Activated T-helper 2 cell treated with anti-CD3 and anti-CD28 coated beads, Interferon-gamma antibody, Interleukin-2, Interleukin-4, amounts not matched to agents 10 μg/mL and 5 μg/mL and 100 μg/mL, durations not matched to agents 14 hours and 24 hours and 36 hours (primary cell): ENCODE measurements around the gene DPP7. TPM values are rescaled to one million over a fixed set of nuclear protein-coding genes. Genes with fewer than 3 reads are reported as not detected.
"Not testable (repeated sequence)": the region's sequence is repeated elsewhere in the genome, so short reads cannot be mapped to it uniquely, and the experiment has no call there.

Experiments
- DNase-seq: peaks from one replicate; pipeline ENCODE4 v3.0.0; 2021; ENCODE audit warnings: low spot score
- H3K27ac Mint-ChIP-seq: one replicate; pipeline ENCODE4 v1.8.0; 2021; ENCODE audit warnings: mixed read lengths
- H3K27me3 Mint-ChIP-seq: one replicate; pipeline ENCODE4 v1.8.0; 2021; ENCODE audit warnings: low read depth, mixed read lengths
- H3K36me3 Mint-ChIP-seq: one replicate; pipeline ENCODE4 v1.8.0; 2021; ENCODE audit warnings: low read depth, mixed read lengths
- H3K4me1 Mint-ChIP-seq: one replicate; pipeline ENCODE4 v1.8.0; 2021; ENCODE audit warnings: low read depth, mixed read lengths
- H3K4me3 Mint-ChIP-seq: one replicate; pipeline ENCODE4 v1.8.0; 2021; ENCODE audit warnings: low read depth, mild to moderate bottlenecking, moderate library complexity, mixed read lengths
- H3K9me3 Mint-ChIP-seq: one replicate; pipeline ENCODE4 v1.8.0; 2021; ENCODE audit warnings: mixed read lengths
- intact Hi-C: fragments of 100-400 bp; cut with micrococcal nuclease; formaldehyde crosslinking; loops from one replicate; pipeline ENCODE4 v1.15.1; 2023
- total RNA-seq: library from RNA; stranded (reverse); gene quantifications from 2 replicates; pipeline ENCODE4 v1.2.3, GENCODE V29; 2022

Gene DPP7
- total RNA-seq, 1 donor from 2014 or later = 318 TPM

GRCh38 chr9:137134191-137134590, 19.7 kb upstream of the DPP7 start:
- no peaks in the 10 kb centered on the region for H3K9me3 Mint-ChIP-seq
- H3K4me1 Mint-ChIP-seq = peaks cover 3% of the 10 kb centered on the region
- H3K27me3 Mint-ChIP-seq = peaks cover 28% of the 10 kb centered on the region
- no peak overlapping the region for H3K27ac Mint-ChIP-seq
- intact Hi-C loops = no loop called here
- H3K36me3 Mint-ChIP-seq = no peaks in the 10 kb centered on the region
- no peak overlapping the region for H3K4me3 Mint-ChIP-seq
- DNase-seq = no peak

DNA sequence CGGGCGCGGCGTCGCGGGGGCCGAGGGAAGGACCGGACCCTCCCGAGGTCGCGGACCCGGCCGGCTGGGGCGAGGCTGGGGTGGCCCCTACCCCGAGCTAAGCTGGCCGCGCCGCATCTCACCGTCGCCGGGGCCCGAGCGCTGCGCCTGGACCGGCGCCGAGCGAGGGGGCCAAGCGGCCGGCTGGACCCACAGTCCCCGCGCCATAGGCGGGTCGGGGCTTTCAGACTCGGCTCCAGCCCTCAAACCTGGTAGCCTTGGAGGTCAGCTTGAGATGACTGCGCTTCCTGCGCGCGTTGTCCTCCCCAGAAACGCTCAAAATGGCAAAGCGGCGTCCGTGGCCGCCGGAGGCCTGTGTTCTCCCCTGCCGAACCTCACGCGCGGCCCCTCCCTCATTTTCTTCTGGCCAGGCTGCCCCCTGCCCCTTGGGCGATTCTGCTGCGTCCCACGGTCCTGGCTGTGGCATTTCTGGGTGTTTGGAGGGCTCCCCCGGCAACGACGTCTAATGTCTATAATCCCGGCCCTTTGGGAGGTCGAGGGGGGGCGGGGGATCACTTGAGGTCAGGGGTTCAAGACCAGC, 15.7 kb upstream of the DPP7 start:
- peaks cover 3% of the 10 kb centered on the region for H3K36me3 Mint-ChIP-seq
- intact Hi-C loops = no loop called here
- H3K4me1 Mint-ChIP-seq = peaks cover 24% of the 10 kb centered on the region
- peak overlapping the region; percentile 85 for H3K4me3 Mint-ChIP-seq
- H3K27ac Mint-ChIP-seq = peak overlapping the region; percentile 71
- no peaks in the 10 kb centered on the region for H3K9me3 Mint-ChIP-seq
- DNase-seq = no peak
- H3K27me3 Mint-ChIP-seq = peaks cover 4% of the 10 kb centered on the region

DNA sequence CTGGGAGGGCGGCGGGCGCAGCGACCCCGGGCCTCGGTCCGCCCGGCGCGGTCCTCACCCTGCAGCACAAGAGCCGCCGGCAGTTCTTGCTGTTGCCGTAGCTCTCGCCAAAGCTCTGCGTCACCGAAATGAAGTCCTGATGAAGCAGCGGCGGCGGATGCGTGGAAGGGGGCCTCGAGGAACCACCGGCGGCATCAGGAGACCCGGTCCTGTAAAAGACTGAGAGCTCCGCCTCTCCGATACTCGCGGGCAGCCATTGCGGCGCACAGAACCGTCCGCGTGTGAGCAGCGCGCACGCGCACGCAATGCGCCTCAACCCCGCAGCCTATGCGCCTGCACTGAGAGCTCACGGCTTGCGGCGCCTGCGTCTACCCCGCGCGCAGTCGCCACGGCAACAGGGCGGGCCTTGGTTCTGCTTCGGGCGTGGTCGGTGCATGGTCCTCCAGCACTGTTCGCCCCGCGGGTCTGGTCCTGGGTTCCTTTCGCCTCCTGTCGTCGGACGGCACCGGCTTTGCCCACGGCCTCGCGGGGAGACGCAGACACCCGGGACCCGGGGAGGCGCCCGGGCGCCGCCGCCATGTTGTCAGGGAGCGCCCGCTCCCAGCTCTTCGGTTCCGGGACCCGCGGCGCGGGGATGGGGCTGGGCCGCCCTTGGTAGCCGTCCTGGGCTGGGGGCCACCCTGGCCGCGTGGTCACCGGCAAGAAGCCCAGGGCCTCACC, 15.1 kb upstream of the DPP7 start:
- Mint-ChIP-seq H3K36me3 (peaks cover 3% of the 10 kb centered on the region), H3K27me3 (peaks cover 3% of the 10 kb centered on the region), H3K9me3 (no peaks in the 10 kb centered on the region), H3K4me1 (peaks cover 24% of the 10 kb centered on the region), H3K27ac (peak overlapping the region; percentile 38), H3K4me3 (peak overlapping the region; percentile 88)
- peak; percentile 90 for DNase-seq
- intact Hi-C loops = loop anchor here (2.0 to 10.0 kb wide), 5 partner anchors 43 to 1035 kb away; partner anchors contain the start of genes LRRC26, MAN1B1, NACC2 and TMEM210

- H3K4me1 Mint-ChIP-seq = peaks cover 24% of the 10 kb centered on the region
- no peak for DNase-seq
- intact Hi-C loops = loop anchor here (2.0 to 10.0 kb wide), 5 partner anchors 42 to 1034 kb away; partner anchors contain the start of genes LRRC26, MAN1B1, NACC2 and TMEM210
- peak overlapping the region; percentile 78 for H3K27ac Mint-ChIP-seq
- H3K36me3 Mint-ChIP-seq = peaks cover 3% of the 10 kb centered on the region
- H3K9me3 Mint-ChIP-seq = no peaks in the 10 kb centered on the region
- H3K4me3 Mint-ChIP-seq = peak overlapping the region; percentile 88
- H3K27me3 Mint-ChIP-seq = peaks cover 3% of the 10 kb centered on the region
These were observed 14.4 kb upstream of the DPP7 start for GRCh38 chr9:137128862-137129455.

GRCh38 chr9:137128158-137128861, 13.8 kb upstream of the DPP7 start:
- H3K4me3 Mint-ChIP-seq = peak overlapping the region; percentile 88
- no peak for DNase-seq

GRCh38 chr9:137127301-137128157, 13.0 kb upstream of the DPP7 start:
- Mint-ChIP-seq H3K36me3 (peaks cover 3% of the 10 kb centered on the region), H3K9me3 (no peaks in the 10 kb centered on the region), H3K4me3 (peak overlapping the region; percentile 88), H3K27ac (peak overlapping the region; percentile 87), H3K4me1 (peaks cover 26% of the 10 kb centered on the region), H3K27me3 (no peaks in the 10 kb centered on the region)
- intact Hi-C loops = loop anchor here (2.0 to 10.0 kb wide), 5 partner anchors 41 to 1033 kb away; partner anchors contain the start of genes LRRC26, MAN1B1, NACC2 and TMEM210
- peak; percentile 36 for DNase-seq

More at GRCh38 chr9:137128158-137128861, 13.8 kb upstream of the DPP7 start:
- Mint-ChIP-seq H3K27me3 (peaks cover 3% of the 10 kb centered on the region), H3K4me1 (peaks cover 24% of the 10 kb centered on the region), H3K9me3 (no peaks in the 10 kb centered on the region), H3K36me3 (peaks cover 3% of the 10 kb centered on the region), H3K27ac (peak overlapping the region; percentile 78)
- intact Hi-C loops = loop anchor here (2.0 to 10.0 kb wide), 5 partner anchors 42 to 1034 kb away; partner anchors contain the start of genes LRRC26, MAN1B1, NACC2 and TMEM210

DNA sequence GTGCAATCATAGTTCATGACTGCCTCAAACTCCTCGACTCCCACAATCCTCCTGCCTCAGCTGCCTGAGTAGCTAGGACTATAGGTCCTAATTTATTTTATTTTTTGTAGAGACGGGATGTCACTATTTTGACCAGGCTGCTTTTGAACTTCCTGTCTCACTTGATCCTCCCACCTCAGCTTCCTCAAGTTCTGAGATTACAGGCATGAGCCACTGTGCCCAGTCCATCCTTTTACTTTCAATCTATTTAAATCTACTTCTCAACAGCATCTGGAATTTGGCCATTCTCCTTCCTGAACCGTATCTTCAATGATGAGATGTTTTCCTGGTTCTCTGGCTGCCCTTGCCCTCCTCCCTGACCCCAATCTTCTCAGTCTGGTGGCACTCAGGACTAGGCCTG, 12.3 kb upstream of the DPP7 start:
- H3K27me3 Mint-ChIP-seq = no peaks in the 10 kb centered on the region
- no peak for DNase-seq
- peak overlapping the region; percentile 88 for H3K4me3 Mint-ChIP-seq
- H3K4me1 Mint-ChIP-seq = peaks cover 32% of the 10 kb centered on the region
- peaks cover 3% of the 10 kb centered on the region for H3K36me3 Mint-ChIP-seq
- intact Hi-C loops = loop anchor here (5.0 to 10.0 kb wide), 4 partner anchors 48 to 1032 kb away; partner anchors contain the start of genes LRRC26, NACC2, TMEM210 and TPRN
- no peaks in the 10 kb centered on the region for H3K9me3 Mint-ChIP-seq
- peak overlapping the region; percentile 87 for H3K27ac Mint-ChIP-seq

- not testable (repeated sequence) for DNase-seq, H3K36me3 Mint-ChIP-seq, H3K27me3 Mint-ChIP-seq, H3K9me3 Mint-ChIP-seq, H3K4me3 Mint-ChIP-seq, H3K27ac Mint-ChIP-seq
- peaks cover 31% of the 10 kb centered on the region for H3K4me1 Mint-ChIP-seq
- intact Hi-C loops = loop anchor here (10.0 kb wide), 2 partner anchors 51 to 1029 kb away; partner anchors contain the start of genes LRRC26, NACC2 and TMEM210
These were observed 9.5 kb upstream of the DPP7 start for GRCh38 chr9:137123952-137124462.

DNA sequence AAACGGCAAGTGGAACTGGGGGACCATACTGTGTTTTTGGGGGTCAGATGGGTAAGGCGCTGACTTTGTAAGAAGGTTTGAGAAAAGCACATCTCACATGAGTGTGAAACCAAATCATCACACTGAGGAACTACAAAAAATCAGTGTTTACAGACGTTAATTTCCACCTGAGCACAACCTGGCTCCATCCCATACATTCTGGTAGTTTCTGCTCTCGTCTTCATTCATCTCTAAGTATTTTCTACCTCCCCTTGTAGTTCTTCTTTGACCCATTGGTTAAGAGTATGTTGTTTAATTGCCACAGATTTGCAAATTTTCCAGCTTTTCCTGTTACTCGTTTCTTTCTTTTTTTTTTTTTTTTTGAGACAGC, 8.9 kb upstream of the DPP7 start:
- Mint-ChIP-seq H3K27me3 (no peaks in the 10 kb centered on the region), H3K36me3 (peaks cover 3% of the 10 kb centered on the region), H3K27ac (no peak overlapping the region), H3K4me3 (no peak overlapping the region), H3K9me3 (no peaks in the 10 kb centered on the region), H3K4me1 (peaks cover 30% of the 10 kb centered on the region)
- intact Hi-C loops = loop anchor here (10.0 kb wide), 2 partner anchors 51 to 1029 kb away; partner anchors contain the start of genes LRRC26, NACC2 and TMEM210
- DNase-seq = no peak

GRCh38 chr9:137122796-137123467, 8.4 kb upstream of the DPP7 start:
- intact Hi-C loops = loop anchor here (10.0 kb wide), 2 partner anchors 52 to 1028 kb away; partner anchors contain the start of genes LRRC26, NACC2 and TMEM210
- DNase-seq, H3K36me3 Mint-ChIP-seq, H3K27me3 Mint-ChIP-seq, H3K4me3 Mint-ChIP-seq, H3K9me3 Mint-ChIP-seq: not testable (repeated sequence)
- H3K27ac Mint-ChIP-seq = peak overlapping the region; percentile 3
- peaks cover 25% of the 10 kb centered on the region for H3K4me1 Mint-ChIP-seq
